KMS-11 (cell line): ENCODE measurements around the gene KRT82.

Source experiments
- H2AFZ ChIP-seq: fragments of 200-600 bp; sonication (generic); 2 replicates; pipeline ENCODE4 v1.6.1; 2016; ENCODE audit warnings: antibody characterized with exemption, mixed run types, low read depth
- H3K27ac ChIP-seq: fragments of 200-600 bp; sonication (generic); 2 replicates; pipeline ENCODE4 v1.6.1; 2016; ENCODE audit warnings: mild to moderate bottlenecking, mixed run types
- H3K27me3 ChIP-seq: fragments of 200-600 bp; sonication (generic); 2 replicates; pipeline ENCODE4 v1.6.1; 2017; ENCODE audit warnings: mild to moderate bottlenecking, low read depth, mixed run types, moderate library complexity; ENCODE audit not compliant: insufficient read depth
- H3K36me3 ChIP-seq: fragments of 200-600 bp; sonication (generic); 2 replicates; pipeline ENCODE4 v1.6.1; 2017; ENCODE audit warnings: mild to moderate bottlenecking, mixed run types; ENCODE audit not compliant: insufficient read depth
- H3K4me1 ChIP-seq: fragments of 200-600 bp; sonication (generic); 2 replicates; pipeline ENCODE4 v1.6.1; 2016; ENCODE audit warnings: mild to moderate bottlenecking, low read depth, mixed run types; ENCODE audit not compliant: poor library complexity, severe bottlenecking
- H3K4me2 ChIP-seq: fragments of 200-600 bp; sonication (generic); 2 replicates; pipeline ENCODE4 v1.7.0; 2016; ENCODE audit warnings: mild to moderate bottlenecking, mixed run types
- H3K4me3 ChIP-seq: fragments of 200-600 bp; sonication (generic); IDR thresholded peaks from 2 replicates; pipeline ENCODE4 v1.6.1; 2017; ENCODE audit warnings: low read depth, low read length, mixed read lengths; ENCODE audit not compliant: insufficient read depth
- H3K79me2 ChIP-seq: fragments of 200-600 bp; sonication (generic); 2 replicates; pipeline ENCODE4 v1.6.1; 2016; ENCODE audit warnings: low read depth, mixed run types; ENCODE audit not compliant: insufficient read depth
- H3K9ac ChIP-seq: fragments of 200-600 bp; sonication (generic); 2 replicates; pipeline ENCODE4 v1.6.1; 2016; ENCODE audit warnings: mild to moderate bottlenecking, mixed run types
- H4K20me1 ChIP-seq: fragments of 200-600 bp; sonication (generic); 2 replicates; pipeline ENCODE4 v1.6.1; 2016; ENCODE audit warnings: mild to moderate bottlenecking, mixed run types; ENCODE audit not compliant: insufficient read depth
- CTCF ChIP-seq: fragments of 200-600 bp; sonication (generic); conservative IDR thresholded peaks from 2 replicates; pipeline ENCODE4 v1.6.1; 2017; ENCODE audit warnings: low read depth, mild to moderate bottlenecking, antibody characterized with exemption, low read length, moderate library complexity, mixed read lengths

The KRT82 gene

GRCh38 chr12:52366738-52367485 is 39.2 kb downstream of the KRT82 start, which contains the start of gene KRT85:
Gene KRT85 (minus strand): TSS chr12:52367481. CDS start chr12:52367405, 76 bp downstream.
- no peak within 1 kb of the TSS for H3K4me2 ChIP-seq
- no peak for TF ChIP-seq CTCF
- H3K79me2 ChIP-seq, result no peaks in the 10 kb centered on the region
- no peak within 1 kb of the TSS for H3K27ac ChIP-seq
- H3K4me1 ChIP-seq, result no peaks in the 10 kb centered on the region
- H3K9ac ChIP-seq, result no peak within 1 kb of the TSS
- H3K4me3 ChIP-seq, result no peak within 1 kb of the TSS
- no peak within 1 kb of the TSS for H2AFZ ChIP-seq
- H4K20me1 ChIP-seq, result no peaks in the 10 kb centered on the region
- peaks cover 89% of the 10 kb centered on the region for H3K27me3 ChIP-seq
- H3K36me3 ChIP-seq, result no peaks in the 10 kb centered on the region

- H3K4me3 ChIP-seq, result no peak overlapping the region
- H3K4me1 ChIP-seq, result no peaks in the 10 kb centered on the region
- H3K36me3 ChIP-seq, result no peaks in the 10 kb centered on the region
- H3K27me3 ChIP-seq, result peaks cover 74% of the 10 kb centered on the region
- no peak for TF ChIP-seq CTCF
- no peaks in the 10 kb centered on the region for H4K20me1 ChIP-seq
- H3K27ac ChIP-seq, result no peak overlapping the region
- H3K4me2 ChIP-seq, result no peak overlapping the region
- no peak overlapping the region for H2AFZ ChIP-seq
- H3K79me2 ChIP-seq, result no peaks in the 10 kb centered on the region
- H3K9ac ChIP-seq, result no peak overlapping the region
These were observed 41.1 kb downstream of the KRT82 start for GRCh38 chr12:52364901-52365489.

GRCh38 chr12:52364061-52364460 is 42.1 kb downstream of the KRT82 start:
- H3K79me2 ChIP-seq, result no peaks in the 10 kb centered on the region
- no peak overlapping the region for H3K9ac ChIP-seq
- no peaks in the 10 kb centered on the region for H4K20me1 ChIP-seq
- H2AFZ ChIP-seq, result no peak overlapping the region
- H3K27me3 ChIP-seq, result peaks cover 64% of the 10 kb centered on the region
- H3K36me3 ChIP-seq, result no peaks in the 10 kb centered on the region
- H3K4me3 ChIP-seq, result no peak overlapping the region
- no peak overlapping the region for H3K4me2 ChIP-seq
- no peaks in the 10 kb centered on the region for H3K4me1 ChIP-seq
- H3K27ac ChIP-seq, result no peak overlapping the region
- TF ChIP-seq CTCF, result no peak

- Histone ChIP-seq H2AFZ (no peak overlapping the region), H3K79me2 (no peaks in the 10 kb centered on the region), H3K36me3 (no peaks in the 10 kb centered on the region), H4K20me1 (no peaks in the 10 kb centered on the region), H3K9ac (no peak overlapping the region), H3K27me3 (peaks cover 56% of the 10 kb centered on the region), H3K4me1 (peaks cover 8% of the 10 kb centered on the region), H3K4me3 (no peak overlapping the region), H3K4me2 (no peak overlapping the region), H3K27ac (no peak overlapping the region)
- TF ChIP-seq CTCF, result no peak
These were observed 42.9 kb downstream of the KRT82 start for GRCh38 chr12:52363111-52363679.
